ENCODE measurements around the gene ZNF780A.

DNA sequence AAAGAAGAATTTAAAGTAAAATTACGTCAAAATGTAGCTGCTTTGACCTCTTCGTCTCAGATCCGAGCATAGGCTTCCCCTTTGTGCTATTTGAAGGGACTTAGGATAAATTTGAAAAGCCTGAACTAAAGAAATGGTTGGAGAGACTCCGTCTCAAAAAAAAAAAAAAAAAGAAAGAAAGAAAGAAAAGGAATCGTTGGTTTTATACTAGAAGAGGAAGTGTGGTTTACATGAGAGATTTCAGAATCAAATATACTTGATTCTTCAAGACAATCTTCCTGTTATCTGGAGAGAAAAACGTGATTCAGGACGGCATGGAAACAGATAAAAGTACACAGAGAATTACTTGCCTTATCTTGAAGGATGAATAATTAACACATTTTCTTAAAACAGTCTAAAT, 34.2 kb downstream of the ZNF780A start:
- TF ChIP-seq CTCF (IDR thresholded peaks at IDR 0.05) (no peak), POLR2A (IDR thresholded peaks at IDR 0.05) (no peak)

Data from suprapubic skin (tissue), 3 donors.